Astrocyte of the cerebellum (primary cell): ENCODE data around the gene NFYC.

Source experiments
- DNase-seq: peaks from one replicate; pipeline ENCODE4 v3.0.0-alpha.2; 2011; ENCODE audit warnings: low read depth
- H3K4me3 ChIP-seq: 2 replicates; pipeline ENCODE4 v1.5.1; 2011; ENCODE audit warnings: mild to moderate bottlenecking, low read depth, low read length, moderate library complexity
- in situ Hi-C: cut with HindIII; loops from 2 replicates; pipeline ENCODE4 v1.10.0; 2017; ENCODE audit warnings: low sequenced_read_pairs
- TF ChIP-seq, protein P1 (sequence below): IDR thresholded peaks from 2 replicates; pipeline ENCODE4 v1.5.1; 2012; ENCODE audit warnings: low read length, low read depth, moderate library complexity, mild to moderate bottlenecking; ENCODE audit errors: missing control alignments

NFYC gene

DNA sequence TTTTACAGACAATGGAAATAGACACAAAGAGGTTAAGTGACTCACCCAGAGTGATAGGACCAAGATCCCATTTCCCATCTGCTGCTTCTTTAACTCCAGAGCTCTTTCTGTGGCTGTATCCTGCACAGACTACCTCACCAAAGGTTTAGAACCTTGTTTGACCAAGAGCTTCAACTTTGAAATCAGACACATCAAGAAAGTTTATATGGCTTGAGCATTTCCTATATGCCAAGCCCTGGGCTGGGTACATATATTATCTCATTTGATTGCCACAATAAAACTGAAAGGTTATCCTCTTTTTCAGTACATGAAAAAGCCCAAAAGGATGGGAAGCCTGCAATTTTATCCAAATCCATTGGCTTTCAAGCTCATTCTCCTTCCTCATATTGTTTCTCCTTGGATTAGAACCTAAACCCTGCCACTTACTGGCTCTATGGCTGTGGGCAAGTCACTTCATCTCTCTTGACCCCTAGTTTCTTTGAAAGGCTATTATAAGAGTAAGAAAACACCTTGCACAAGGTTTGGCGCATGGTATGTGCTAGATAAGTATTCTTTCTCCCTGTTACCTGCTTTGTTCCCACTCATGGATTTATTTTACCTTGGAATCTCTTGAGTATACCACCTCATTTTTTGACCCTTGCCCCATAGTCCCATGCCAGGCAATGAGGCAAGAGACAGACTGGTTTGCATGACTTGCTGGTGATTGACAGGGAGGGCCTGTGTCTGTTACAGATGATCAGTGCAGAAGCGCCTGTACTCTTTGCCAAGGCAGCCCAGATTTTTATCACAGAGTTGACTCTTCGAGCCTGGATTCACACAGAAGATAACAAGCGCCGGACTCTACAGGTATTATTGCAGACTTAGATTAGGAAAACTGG, 57.6 kb downstream of the NFYC start:
- no peak for DNase-seq
- no peak overlapping the region for H3K4me3 ChIP-seq
- TF ChIP-seq, protein P1, sequence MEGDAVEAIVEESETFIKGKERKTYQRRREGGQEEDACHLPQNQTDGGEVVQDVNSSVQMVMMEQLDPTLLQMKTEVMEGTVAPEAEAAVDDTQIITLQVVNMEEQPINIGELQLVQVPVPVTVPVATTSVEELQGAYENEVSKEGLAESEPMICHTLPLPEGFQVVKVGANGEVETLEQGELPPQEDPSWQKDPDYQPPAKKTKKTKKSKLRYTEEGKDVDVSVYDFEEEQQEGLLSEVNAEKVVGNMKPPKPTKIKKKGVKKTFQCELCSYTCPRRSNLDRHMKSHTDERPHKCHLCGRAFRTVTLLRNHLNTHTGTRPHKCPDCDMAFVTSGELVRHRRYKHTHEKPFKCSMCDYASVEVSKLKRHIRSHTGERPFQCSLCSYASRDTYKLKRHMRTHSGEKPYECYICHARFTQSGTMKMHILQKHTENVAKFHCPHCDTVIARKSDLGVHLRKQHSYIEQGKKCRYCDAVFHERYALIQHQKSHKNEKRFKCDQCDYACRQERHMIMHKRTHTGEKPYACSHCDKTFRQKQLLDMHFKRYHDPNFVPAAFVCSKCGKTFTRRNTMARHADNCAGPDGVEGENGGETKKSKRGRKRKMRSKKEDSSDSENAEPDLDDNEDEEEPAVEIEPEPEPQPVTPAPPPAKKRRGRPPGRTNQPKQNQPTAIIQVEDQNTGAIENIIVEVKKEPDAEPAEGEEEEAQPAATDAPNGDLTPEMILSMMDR: no peak
- in situ Hi-C loops: no loop called here

DNA sequence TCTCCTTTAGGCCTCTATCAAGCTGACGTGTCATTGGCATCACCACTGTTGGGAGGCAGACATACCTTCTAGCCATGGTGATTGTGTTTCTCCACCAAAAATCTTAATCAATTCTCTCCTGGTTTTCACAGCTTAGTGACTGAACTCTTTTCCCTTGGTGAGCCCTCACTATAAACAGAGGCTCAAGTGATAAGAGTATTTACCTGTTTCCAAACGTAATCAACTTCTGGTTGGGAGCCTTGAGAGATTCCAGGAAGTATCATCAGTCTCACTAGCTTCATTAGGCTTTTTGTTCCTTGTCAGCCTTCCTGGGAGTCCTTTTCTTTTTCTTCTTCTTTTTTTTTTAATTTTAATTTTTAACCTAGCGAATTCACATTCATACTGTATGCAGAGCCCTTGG, 58.3 kb downstream of the NFYC start:
- in situ Hi-C loops: no loop called here
- no peak for DNase-seq
- H3K4me3 ChIP-seq: no peak overlapping the region
- TF ChIP-seq, protein P1: no peak

DNA sequence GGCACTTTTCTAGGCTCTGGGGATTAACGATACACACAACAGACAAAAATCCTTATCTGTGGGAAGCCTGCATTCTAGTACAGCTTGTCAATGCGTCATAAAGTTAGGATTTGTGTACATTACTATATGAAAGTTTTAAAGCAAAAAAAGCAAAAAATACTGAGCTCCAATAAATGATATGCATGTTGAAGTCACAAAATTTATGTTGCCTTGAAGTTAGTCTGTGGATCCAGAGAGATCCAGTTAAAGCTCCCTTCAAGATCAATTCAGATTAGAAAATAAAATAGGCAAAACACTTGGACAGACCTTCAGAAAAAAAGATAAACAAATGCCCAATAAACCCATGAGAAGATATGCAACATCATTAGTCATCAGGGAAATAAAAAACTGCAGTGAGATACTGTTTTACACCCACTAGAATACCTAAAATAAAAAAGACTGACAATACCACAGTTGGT, 59.0 kb downstream of the NFYC start:
- in situ Hi-C loops: no loop called here
- no peak for DNase-seq
- TF ChIP-seq, protein P1: no peak

DNA sequence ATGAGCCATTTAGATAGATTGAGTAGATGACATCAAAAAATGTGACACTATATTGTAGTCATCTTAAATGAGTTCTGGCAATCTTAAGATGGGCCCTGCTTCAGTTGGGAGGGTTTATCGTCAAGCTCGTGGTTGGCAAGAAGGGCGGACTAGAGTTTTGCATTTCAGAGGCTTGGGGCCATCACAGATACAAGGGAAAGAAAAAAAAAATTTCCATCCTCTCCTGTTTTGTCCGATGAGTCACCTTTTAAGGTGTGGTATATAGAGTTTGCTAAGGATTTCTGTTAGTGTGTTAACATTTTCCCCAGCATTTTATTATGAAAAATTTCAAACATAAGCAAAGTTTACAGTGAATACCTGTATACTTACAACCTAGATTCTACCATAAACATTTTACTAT, 60.3 kb downstream of the NFYC start:
- DNase-seq: no peak
- H3K4me3 ChIP-seq: no peak overlapping the region
- in situ Hi-C loops: no loop called here
- TF ChIP-seq, protein P1: no peak

More for the DNA sequence above, 59.0 kb downstream of the NFYC start:
- no peak overlapping the region for H3K4me3 ChIP-seq

DNA sequence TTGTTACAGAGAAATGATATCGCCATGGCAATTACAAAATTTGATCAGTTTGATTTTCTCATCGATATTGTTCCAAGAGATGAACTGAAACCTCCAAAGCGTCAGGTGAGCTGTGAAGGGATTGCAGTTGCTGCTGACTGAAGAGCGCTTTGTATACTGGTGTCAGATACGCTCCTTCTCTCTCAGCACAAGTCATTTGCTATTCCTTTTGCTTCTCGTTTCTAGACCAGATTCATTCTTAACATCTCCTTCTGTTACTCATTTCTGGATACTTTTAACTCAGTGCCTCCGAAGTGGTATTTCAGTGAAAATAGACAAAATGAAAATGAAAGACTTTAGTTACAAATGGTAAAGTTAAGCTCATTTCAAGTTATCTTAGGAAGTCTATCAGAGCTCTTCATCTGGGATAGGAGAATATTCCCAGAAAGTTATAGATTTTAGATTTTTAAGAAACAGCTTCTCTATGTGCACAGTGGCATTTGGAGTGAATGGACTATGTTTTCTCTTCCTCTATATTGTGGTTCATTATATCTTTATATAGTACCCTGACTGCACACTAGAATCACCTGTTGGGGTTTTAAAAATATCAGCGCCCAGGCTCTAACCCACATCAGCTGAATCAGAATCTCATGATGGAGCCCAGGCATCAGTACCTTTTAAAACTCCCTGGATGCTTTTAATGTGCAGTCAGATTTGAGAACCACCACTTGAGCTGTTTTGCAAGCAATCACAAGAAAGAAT, 61.8 kb downstream of the NFYC start:
- H3K4me3 ChIP-seq: no peak overlapping the region
- in situ Hi-C loops: no loop called here
- TF ChIP-seq, protein P1: no peak
- no peak for DNase-seq

DNA sequence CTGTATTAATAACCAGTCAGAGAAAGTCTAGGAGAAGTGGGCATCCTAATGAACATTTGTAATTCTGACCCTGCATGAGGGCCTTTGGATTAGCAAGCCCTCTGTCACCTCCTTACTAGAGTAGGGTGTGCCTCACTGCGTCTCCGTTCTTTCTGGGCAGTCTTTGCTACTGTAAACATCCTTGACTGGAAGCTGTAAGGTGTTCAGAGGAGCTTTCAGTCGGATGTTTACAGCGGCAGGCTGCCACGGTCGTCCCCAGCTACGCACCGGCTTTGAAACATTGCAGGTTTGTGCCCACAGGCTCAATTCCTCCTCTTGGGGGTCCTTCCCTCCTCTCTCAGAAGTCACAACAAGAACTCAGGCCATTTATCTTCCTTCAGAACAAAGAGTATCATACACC, 62.7 kb downstream of the NFYC start:
- DNase-seq: no peak
- TF ChIP-seq, protein P1: no peak
- H3K4me3 ChIP-seq: no peak overlapping the region
- in situ Hi-C loops: no loop called here
